ENCODE measurements around the gene KAZN.
A peak's percentile ranks its signal among the peaks of the same experiment; 100 is the strongest.

Gene KAZN

GRCh38 chr1:14999441-14999840 lies 401.0 kb downstream of the KAZN start:
- no peak for DNase-seq

GRCh38 chr1:15000030-15000429 lies 401.5 kb downstream of the KAZN start:
- no peak for DNase-seq

GRCh38 chr1:15000671-15001070 lies 402.2 kb downstream of the KAZN start:
- no peak for DNase-seq

GRCh38 chr1:15001317-15001915 lies 402.9 kb downstream of the KAZN start:
- no peak for DNase-seq

- no peak for DNase-seq
Observed at GRCh38 chr1:15002325-15002724, 403.8 kb downstream of the KAZN start.

GRCh38 chr1:15004396-15004795 lies 405.9 kb downstream of the KAZN start:
- DNase-seq = no peak

- DNase-seq = no peak
Observed at GRCh38 chr1:15005116-15005515, 406.6 kb downstream of the KAZN start.

GRCh38 chr1:15007368-15007767 lies 408.9 kb downstream of the KAZN start:
- DNase-seq = no peak

- DNase-seq = no peak
Observed at GRCh38 chr1:15007842-15008241, 409.4 kb downstream of the KAZN start.

- no peak for DNase-seq
Observed at GRCh38 chr1:15008783-15009729, 410.6 kb downstream of the KAZN start.

GRCh38 chr1:15011160-15011559 lies 412.7 kb downstream of the KAZN start:
- no peak for DNase-seq

GRCh38 chr1:15011661-15012060 lies 413.2 kb downstream of the KAZN start:
- peak; percentile 8 for DNase-seq

- DNase-seq = no peak
Observed at GRCh38 chr1:15012822-15013221, 414.3 kb downstream of the KAZN start.

GRCh38 chr1:15013767-15014166 lies 415.3 kb downstream of the KAZN start:
- DNase-seq = no peak

- DNase-seq = no peak
Observed at GRCh38 chr1:15014516-15014915, 416.0 kb downstream of the KAZN start.

- DNase-seq = peak; percentile 39
Observed at GRCh38 chr1:15016001-15016400, 417.5 kb downstream of the KAZN start.

GRCh38 chr1:15016526-15016925 lies 418.0 kb downstream of the KAZN start:
- peak; percentile 82 for DNase-seq

- DNase-seq = peak; percentile 8
Observed at GRCh38 chr1:15017120-15017519, 418.6 kb downstream of the KAZN start.

- DNase-seq = no peak
Observed at GRCh38 chr1:15018767-15019166, 420.3 kb downstream of the KAZN start.

- DNase-seq = no peak
Observed at GRCh38 chr1:15020943-15021745, 422.7 kb downstream of the KAZN start.

GRCh38 chr1:15022048-15022447 lies 423.6 kb downstream of the KAZN start:
- no peak for DNase-seq

GRCh38 chr1:15023205-15023604 lies 424.7 kb downstream of the KAZN start:
- DNase-seq = no peak

- DNase-seq = no peak
Observed at GRCh38 chr1:15023976-15024375, 425.5 kb downstream of the KAZN start.

- DNase-seq = no peak
Observed at GRCh38 chr1:15026117-15026489, 427.6 kb downstream of the KAZN start.

Data from MV-4-11 (cell line).